SH-SY5Y (cell line): ENCODE results near the gene ISG20L2.
A peak's percentile ranks its signal among the peaks of the same experiment; 100 is the strongest.

Source experiments
- GATA2 ChIP-seq: IDR thresholded peaks from 2 replicates; pipeline ENCODE4 v1.6.1; 2011; ENCODE audit warnings: mild to moderate bottlenecking, low read depth, low read length
- GATA3 ChIP-seq: IDR thresholded peaks from 2 replicates; pipeline ENCODE4 v1.6.1; 2011; ENCODE audit warnings: low read depth, mild to moderate bottlenecking, low read length, moderate library complexity

ISG20L2 gene

DNA sequence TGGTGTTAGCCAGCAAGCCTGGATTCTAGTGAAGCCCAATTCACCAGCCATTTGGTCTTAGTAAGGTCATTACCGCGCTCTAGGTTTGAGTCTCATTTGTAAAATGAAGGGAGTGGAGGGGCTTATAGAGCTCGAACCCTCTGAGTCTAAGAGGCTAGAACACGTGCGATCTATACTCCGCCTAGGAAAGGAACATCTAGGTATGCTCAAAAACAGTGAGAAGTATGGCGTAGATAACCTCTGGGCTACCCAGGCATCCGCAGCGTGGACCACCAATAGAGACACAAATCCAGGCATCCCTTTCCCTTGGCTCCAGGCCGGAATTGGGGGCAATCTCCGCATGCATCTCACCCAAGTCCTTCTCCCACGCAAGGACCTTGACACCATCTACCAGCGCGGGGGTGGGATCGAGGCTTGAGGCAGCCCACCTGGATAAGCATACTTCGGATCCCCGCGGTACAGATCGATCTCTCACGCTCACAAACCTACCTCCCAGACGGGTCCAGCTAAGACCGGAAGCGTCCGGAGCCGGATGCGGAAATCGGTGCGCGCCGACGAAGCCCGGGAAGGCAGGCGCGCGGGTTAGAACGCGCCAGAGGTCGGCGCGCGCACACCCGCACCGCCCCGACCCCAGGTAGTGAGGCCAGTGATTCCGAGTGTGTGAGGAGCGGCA is 504 bp downstream of the ISG20L2 start, which contains the start of gene METTL25B:
TSS of gene METTL25B (plus strand) at position 544 of the 673 bp plus-strand sequence. CDS start 636 bp downstream, outside the sequence.
- TF ChIP-seq GATA2 (peak; percentile 63), GATA3 (no peak)

DNA sequence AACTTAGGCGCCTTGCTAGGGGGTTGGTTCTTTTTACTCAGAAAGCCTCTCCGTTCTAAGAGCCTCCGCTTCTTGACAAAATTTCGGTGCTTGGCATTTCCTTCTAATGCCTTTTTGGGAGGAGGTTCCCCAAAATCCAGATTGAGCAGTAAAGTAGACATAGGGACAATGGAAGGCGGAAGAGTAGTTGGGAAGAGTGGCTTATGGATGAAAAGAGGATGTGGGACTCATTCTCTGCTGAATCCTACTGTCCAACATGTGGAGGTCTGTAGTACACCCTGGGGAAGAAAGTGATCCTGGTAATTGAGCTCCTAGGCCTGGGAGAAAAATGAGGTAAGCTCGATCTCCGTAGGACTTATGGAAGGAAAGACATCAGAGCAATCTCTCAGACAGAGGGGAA is 1.1 kb downstream of the ISG20L2 start:
- TF ChIP-seq GATA3: no peak
- no peak for TF ChIP-seq GATA2

DNA sequence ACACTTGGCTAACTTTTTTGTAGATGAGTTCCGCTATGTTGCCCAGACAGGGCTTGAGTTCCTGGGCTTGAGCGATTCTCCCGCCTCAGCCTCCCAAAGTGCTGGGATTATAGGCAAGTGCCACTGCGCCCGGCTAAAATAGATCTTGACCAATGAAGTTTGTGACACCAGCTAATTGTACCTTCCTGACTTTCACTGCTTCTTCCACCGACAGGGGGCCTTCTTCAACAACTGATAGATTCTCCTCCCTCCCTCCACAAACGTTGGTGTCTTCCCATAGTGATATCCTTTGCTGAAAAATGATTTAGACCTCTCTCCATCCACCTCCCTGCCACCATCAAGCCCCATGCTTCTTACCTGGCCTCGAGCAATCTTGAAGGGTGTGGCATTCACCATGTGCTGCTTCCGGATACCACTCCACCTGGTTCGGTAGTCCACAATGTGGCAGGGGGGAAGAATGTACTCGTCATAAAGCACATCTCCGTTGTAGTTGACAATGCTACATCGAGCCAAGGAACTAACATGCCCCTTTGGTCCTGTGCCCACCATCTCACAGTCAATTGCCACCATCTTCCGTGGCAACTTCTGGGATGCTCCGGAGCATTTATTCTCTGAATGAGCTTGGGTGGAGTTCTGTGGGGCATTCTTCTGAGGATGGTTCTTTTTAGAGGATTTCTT is 1.9 kb downstream of the ISG20L2 start:
- TF ChIP-seq GATA3: no peak
- no peak for TF ChIP-seq GATA2

DNA sequence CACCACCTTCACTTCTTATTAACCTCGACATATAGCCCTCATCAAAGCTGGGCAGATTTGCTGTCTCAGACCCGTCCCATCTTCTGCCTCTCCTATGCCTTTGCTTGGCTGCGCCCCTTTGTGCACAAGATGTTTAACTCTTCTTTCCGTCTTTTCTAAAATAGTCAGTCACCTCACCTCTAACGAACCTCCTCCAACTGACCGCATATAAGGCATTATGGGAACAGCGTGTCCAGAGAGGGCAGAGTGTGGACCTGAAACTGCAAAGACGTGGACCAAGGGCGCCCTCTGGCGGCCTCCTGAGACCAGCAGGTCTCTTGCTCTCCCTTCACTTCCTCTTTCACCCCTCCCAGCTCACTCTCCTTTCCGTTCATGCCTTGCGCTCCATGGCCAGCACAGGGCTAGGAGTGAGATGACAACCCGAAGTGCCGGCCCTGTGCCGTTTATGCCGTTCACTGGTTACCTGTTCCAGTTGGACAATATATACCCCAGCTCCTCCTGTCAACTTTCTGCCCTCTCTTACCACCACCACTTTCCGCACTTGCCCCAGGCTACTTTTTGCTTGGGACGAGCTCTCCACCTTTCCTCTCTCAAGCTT is 2.8 kb downstream of the ISG20L2 start:
- TF ChIP-seq GATA3: no peak
- TF ChIP-seq GATA2: no peak

DNA sequence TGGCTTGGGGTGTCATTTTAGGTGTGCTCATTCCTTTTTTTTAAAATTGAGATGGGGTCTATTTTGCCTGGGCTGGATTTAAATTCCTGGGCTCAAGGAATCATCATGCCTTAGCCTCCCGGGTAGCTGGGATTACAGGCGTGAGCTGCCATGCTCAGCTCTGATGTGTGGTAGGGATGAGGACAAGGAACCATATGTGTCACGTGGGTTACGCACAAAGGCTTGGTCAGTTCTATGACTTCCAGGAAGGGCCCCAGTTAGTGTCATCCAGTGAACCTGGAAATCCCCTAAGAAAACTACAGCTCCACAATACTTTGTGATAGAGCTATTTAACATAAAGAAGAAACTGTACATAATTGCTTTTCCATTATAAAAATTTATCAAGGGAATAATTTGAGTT is 7.0 kb downstream of the ISG20L2 start:
- no peak for TF ChIP-seq GATA3
- TF ChIP-seq GATA2: no peak

DNA sequence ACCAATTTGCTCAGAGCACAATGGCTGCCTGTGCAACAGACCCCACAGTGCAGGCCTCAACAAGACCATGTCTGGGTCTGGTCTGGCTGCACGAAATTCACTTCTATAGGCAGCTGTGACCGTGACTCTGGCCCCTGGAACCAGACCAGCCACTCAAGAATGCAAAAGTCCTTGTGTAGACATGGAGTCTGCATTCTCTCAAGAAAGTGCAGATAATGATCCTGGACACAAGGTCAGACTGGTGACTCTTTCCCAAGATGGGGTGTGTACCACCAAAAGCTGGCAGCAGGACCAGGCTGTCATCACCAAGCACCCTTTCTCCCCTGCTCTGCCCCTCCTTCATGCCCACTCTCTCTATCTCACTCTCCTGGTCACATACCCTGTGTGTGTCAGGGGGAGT is 7.4 kb downstream of the ISG20L2 start:
- TF ChIP-seq GATA3 (no peak), GATA2 (no peak)

DNA sequence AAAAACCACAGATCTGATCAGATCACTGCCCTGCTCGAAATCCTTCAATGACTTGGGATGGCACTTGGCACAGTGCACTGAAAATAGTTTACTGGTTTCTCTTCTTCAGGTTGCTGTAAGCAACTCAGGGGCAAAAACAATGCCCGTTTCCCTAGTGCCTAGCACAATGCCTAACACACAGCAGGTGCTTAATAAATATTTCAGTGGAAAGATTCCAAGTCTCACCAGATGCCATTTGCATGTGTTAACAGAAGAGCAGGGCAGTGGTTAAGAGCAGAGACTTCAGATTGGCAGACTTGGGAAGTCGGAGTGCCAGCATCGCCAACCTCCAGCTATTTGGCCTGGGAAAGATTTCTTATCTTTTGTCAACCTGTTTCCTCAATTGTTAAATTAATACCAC is 11.2 kb downstream of the ISG20L2 start:
- TF ChIP-seq GATA2 (no peak), GATA3 (no peak)

DNA sequence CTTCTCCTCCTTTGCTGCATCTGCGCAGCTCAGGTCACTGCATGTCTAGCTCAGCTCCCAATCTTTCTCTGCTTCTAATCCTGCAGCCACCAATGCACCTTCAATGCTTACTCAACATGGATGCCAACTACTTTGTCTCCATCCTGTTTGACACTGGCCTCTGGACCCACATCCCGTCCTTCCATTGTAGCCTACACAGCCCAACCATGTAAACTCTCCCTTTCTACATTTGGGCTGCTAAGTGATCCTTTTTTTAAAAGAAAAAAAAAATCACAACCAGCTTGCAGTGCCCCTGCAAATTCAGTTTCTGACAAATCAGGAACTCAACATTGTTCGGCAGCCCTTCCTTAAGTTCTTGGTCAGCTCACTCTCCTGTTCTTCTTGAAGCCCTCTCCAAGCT is 13.7 kb downstream of the ISG20L2 start:
- TF ChIP-seq GATA2: no peak
- TF ChIP-seq GATA3: no peak

DNA sequence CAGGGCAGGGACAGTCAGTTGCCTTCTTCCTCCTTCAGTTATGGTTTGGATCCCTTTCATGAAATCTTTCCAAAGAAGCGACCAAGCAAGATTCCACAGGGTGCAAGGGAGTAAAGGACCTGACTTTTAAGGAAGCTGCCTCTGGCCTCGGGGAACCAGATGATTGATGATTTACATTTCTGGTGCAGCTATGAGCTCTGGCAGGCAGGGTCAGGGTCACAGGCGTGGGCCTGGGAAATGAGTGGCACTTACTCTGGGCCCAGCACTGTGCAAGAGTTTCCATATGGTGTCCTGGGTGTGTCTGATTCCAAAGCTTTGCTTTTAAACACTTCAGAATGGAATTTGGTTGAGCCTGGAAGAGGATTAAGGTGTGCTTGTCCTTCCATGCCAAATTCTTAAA is 15.9 kb downstream of the ISG20L2 start:
- TF ChIP-seq GATA3 (no peak), GATA2 (no peak)

DNA sequence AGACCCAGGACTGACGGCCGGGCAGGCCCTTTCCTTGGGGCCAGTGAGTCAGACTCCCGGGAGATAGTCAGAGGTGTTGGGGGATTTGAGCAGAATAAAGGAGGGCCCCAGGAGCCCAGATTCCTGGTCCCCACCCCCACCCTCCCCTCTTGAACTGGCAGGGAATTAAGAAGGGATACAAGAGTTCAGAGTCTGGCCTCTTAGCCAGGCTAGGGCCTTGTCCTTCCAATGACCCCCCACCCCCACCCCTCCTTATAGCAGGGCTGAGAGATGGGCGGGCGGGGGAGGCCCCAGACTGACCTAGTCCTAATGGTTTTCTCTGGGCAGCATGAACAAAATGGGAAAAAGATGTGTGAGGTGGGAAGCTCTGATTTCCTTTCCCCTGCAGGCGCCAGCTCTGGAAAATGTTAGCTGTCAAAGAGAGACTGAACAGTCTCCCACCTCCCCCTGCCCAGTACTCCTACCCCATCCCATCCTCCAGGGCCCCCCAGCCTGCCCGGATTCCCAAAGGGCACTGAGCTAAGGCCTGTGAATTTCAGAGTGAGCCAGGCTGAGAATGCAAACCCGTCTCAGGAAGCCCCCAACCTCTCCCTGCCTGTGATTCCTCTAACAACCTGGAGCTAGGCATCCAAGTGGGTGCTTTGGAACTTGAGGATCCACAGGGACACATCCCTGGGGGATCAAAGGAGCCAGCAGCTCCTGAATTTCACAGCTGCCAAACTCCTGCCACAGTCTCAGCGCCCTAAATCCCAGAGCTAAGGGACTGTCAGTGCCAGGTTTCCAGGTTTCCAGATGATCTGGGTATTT is 17.4 kb downstream of the ISG20L2 start:
- TF ChIP-seq GATA3: no peak
- no peak for TF ChIP-seq GATA2

DNA sequence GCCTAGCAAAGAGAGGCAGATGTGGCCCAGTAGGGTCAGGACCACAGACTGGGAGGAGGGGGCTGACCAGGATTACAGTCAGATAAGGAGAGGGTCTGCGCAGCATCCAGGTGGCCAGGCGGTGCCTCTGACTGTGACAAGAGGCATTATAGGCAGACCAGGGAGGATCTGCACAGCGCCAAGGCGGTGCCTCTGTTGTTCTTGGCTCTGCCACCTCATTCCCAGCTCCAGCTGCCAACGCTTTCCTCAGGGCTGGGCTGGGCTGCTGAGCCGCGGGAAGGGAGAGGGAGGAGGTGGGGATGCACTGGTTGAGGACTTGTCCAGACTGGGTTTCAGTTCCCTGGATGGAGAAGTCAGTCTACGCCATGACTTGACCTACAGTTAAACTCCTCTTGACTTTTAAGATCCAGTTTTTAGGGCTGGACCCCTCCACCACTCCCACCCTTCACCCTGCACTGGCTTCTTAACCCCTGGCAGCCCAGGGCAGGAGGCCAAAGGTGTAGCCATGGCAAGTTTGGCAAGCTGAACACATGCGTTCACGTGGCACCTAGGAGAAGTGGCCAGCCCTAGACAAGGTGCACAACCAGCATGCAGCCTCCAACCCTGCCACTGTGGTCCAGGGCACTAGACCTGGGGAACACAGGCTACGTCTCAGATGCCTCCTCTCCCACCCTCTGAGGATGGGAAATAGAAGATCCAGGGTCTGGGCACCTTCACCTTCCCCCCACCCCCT is 18.6 kb downstream of the ISG20L2 start:
- TF ChIP-seq GATA2: peak; percentile 93
- no peak for TF ChIP-seq GATA3

DNA sequence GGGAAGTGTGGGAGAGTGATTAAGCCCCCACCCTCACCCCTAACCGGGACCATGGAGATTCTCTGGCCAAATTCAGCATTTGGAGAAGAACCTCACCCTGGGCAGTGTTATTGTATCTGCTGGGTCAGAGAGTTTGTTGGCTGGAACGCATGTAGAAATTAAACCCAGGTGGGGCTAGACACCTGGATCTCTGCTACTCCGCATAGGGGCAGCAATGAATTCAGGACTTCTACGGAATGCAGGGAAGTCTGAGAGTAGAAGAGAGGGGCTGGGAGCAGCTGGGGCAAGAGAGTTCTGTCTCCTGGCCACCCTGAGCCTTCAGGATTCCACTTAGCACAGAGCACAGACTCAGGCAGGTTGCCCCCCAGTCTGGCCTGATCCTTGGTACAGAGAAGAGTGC is 19.5 kb downstream of the ISG20L2 start:
- no peak for TF ChIP-seq GATA2
- TF ChIP-seq GATA3: no peak

DNA sequence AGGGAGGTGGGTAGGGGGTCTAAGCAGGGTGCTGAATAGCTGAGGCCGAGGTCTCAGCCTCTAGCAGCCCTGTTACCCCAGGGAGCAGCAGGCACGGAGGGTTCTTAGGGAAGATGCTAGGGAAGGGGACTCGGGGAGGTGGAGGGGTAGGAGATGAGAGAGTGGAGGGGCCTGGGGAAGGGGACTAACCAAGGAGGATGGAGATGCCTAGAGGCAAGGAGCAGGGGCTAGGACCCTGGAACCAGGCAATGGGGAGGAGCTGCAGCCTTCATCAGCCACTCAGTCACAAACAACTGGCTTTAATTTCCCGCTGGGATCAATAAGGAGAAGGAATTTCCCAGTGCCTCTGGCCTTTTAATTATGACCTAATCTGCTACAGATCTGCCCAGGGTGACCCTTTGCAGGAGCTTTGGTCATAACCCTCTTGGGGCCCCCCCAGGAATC is 20.3 kb downstream of the ISG20L2 start:
- TF ChIP-seq GATA3: no peak
- TF ChIP-seq GATA2: peak; percentile 65; the same call in 1 of the 2 replicates
